ENCODE measurements around the gene ARHGAP26. TPM values are rescaled to one million over a fixed set of nuclear protein-coding genes. Genes with fewer than 3 reads are reported as not detected.

The ARHGAP26 gene
- total and polyA plus RNA-seq, 2 donors (not counting 1 experiment from before 2014, with no cell fraction given) = 4.1 to 6.8 TPM

- Histone ChIP-seq H3K27ac (ENCODE audit: insufficient read depth, low read length) (no peak overlapping the region), H3K79me2 (ENCODE audit: control insufficient read depth, insufficient read depth, low read length) (no peaks in the 10 kb centered on the region), H3K4me1 (ENCODE audit: control insufficient read depth, extremely low read depth, insufficient read depth, low read length) (peaks cover 12% of the 10 kb centered on the region), H3K9ac (ENCODE audit: insufficient read depth, low read length) (no peak overlapping the region), H3K27me3 (ENCODE audit: control insufficient read depth, insufficient read depth, low read length) (no peaks in the 10 kb centered on the region), H3K4me2 (ENCODE audit: extremely low read depth, insufficient read depth, low read length) (no peak overlapping the region), H4K20me1 (ENCODE audit: control insufficient read depth, extremely low read depth, insufficient read depth, low read length) (no peaks in the 10 kb centered on the region), H3K36me3 (ENCODE audit: control insufficient read depth, insufficient read depth, low read length) (no peaks in the 10 kb centered on the region), H3K4me3 (replicated peaks in 1 of 4; ENCODE audit: control extremely low read depth in 1 of 4, insufficient read depth in 1 of 4, low read depth in 3 of 4, low read length in 4 of 4) (no peak overlapping the region), H3K9me3 (ENCODE audit: control insufficient read depth, insufficient read depth, low read depth, low read length) (no peaks in the 10 kb centered on the region), H2AFZ (ENCODE audit: low read length) (no peak overlapping the region)
- TF ChIP-seq, protein P1, sequence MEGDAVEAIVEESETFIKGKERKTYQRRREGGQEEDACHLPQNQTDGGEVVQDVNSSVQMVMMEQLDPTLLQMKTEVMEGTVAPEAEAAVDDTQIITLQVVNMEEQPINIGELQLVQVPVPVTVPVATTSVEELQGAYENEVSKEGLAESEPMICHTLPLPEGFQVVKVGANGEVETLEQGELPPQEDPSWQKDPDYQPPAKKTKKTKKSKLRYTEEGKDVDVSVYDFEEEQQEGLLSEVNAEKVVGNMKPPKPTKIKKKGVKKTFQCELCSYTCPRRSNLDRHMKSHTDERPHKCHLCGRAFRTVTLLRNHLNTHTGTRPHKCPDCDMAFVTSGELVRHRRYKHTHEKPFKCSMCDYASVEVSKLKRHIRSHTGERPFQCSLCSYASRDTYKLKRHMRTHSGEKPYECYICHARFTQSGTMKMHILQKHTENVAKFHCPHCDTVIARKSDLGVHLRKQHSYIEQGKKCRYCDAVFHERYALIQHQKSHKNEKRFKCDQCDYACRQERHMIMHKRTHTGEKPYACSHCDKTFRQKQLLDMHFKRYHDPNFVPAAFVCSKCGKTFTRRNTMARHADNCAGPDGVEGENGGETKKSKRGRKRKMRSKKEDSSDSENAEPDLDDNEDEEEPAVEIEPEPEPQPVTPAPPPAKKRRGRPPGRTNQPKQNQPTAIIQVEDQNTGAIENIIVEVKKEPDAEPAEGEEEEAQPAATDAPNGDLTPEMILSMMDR (conservative IDR thresholded peaks at IDR 0.05 in 1 of 2, IDR thresholded peaks at IDR 0.05 in 1 of 2; ENCODE audit: low read depth in 1 of 2, low read length in 2 of 2) = no peak
- no peak for TF ChIP-seq EZH2 (IDR thresholded peaks at IDR 0.05; ENCODE audit: low read length, missing control alignments)
- DNase-seq (ENCODE audit: low read depth in 2 of 2) = peak in 1 of 2 donors; percentile 75
Observed at GRCh38 chr5:142878111-142878510, 107.9 kb downstream of the ARHGAP26 start.

- Histone ChIP-seq H3K79me2 (ENCODE audit: control insufficient read depth, insufficient read depth, low read length) (no peaks in the 10 kb centered on the region), H3K4me2 (ENCODE audit: extremely low read depth, insufficient read depth, low read length) (no peak overlapping the region), H3K9ac (ENCODE audit: insufficient read depth, low read length) (no peak overlapping the region), H3K27me3 (ENCODE audit: control insufficient read depth, insufficient read depth, low read length) (no peaks in the 10 kb centered on the region), H2AFZ (ENCODE audit: low read length) (no peak overlapping the region), H3K9me3 (ENCODE audit: control insufficient read depth, insufficient read depth, low read depth, low read length) (no peaks in the 10 kb centered on the region), H3K4me3 (replicated peaks in 1 of 4; ENCODE audit: control extremely low read depth in 1 of 4, insufficient read depth in 1 of 4, low read depth in 3 of 4, low read length in 4 of 4) (no peak overlapping the region), H3K36me3 (ENCODE audit: control insufficient read depth, insufficient read depth, low read length) (no peaks in the 10 kb centered on the region), H3K27ac (ENCODE audit: insufficient read depth, low read length) (no peak overlapping the region), H4K20me1 (ENCODE audit: control insufficient read depth, extremely low read depth, insufficient read depth, low read length) (no peaks in the 10 kb centered on the region), H3K4me1 (ENCODE audit: control insufficient read depth, extremely low read depth, insufficient read depth, low read length) (peaks cover 15% of the 10 kb centered on the region)
- TF ChIP-seq, protein P1 (conservative IDR thresholded peaks at IDR 0.05 in 1 of 2, IDR thresholded peaks at IDR 0.05 in 1 of 2; ENCODE audit: low read depth in 1 of 2, low read length in 2 of 2) = no peak
- no peak for TF ChIP-seq EZH2 (IDR thresholded peaks at IDR 0.05; ENCODE audit: low read length, missing control alignments)
- DNase-seq (ENCODE audit: low read depth in 2 of 2) = no peak
Observed at GRCh38 chr5:142878638-142879037, 108.5 kb downstream of the ARHGAP26 start.

GRCh38 chr5:142881076-142881783 is 111.1 kb downstream of the ARHGAP26 start:
- H3K79me2 ChIP-seq (ENCODE audit: control insufficient read depth, insufficient read depth, low read length) = no peaks in the 10 kb centered on the region
- H3K4me3 ChIP-seq (replicated peaks in 1 of 4; ENCODE audit: control extremely low read depth in 1 of 4, insufficient read depth in 1 of 4, low read depth in 3 of 4, low read length in 4 of 4) = no peak overlapping the region
- H4K20me1 ChIP-seq (ENCODE audit: control insufficient read depth, extremely low read depth, insufficient read depth, low read length) = no peaks in the 10 kb centered on the region
- H3K4me1 ChIP-seq (ENCODE audit: control insufficient read depth, extremely low read depth, insufficient read depth, low read length) = peaks cover 15% of the 10 kb centered on the region
- H2AFZ ChIP-seq (ENCODE audit: low read length) = no peak overlapping the region
- H3K9me3 ChIP-seq (ENCODE audit: control insufficient read depth, insufficient read depth, low read depth, low read length) = no peaks in the 10 kb centered on the region
- peak; percentile 75 to 81 for DNase-seq (ENCODE audit: low read depth in 2 of 2)
- H3K27me3 ChIP-seq (ENCODE audit: control insufficient read depth, insufficient read depth, low read length) = no peaks in the 10 kb centered on the region
- TF ChIP-seq, protein P1 (conservative IDR thresholded peaks at IDR 0.05 in 1 of 2, IDR thresholded peaks at IDR 0.05 in 1 of 2; ENCODE audit: low read depth in 1 of 2, low read length in 2 of 2) = no peak
- TF ChIP-seq EZH2 (IDR thresholded peaks at IDR 0.05; ENCODE audit: low read length, missing control alignments) = no peak
- no peak overlapping the region for H3K27ac ChIP-seq (ENCODE audit: insufficient read depth, low read length)
- no peaks in the 10 kb centered on the region for H3K36me3 ChIP-seq (ENCODE audit: control insufficient read depth, insufficient read depth, low read length)
- no peak overlapping the region for H3K4me2 ChIP-seq (ENCODE audit: extremely low read depth, insufficient read depth, low read length)
- H3K9ac ChIP-seq (ENCODE audit: insufficient read depth, low read length) = no peak overlapping the region
